ENCODE data around the gene GABRA5. TPM values are rescaled to one million over a fixed set of nuclear protein-coding genes. Genes with fewer than 3 reads are reported as not detected.

GABRA5 gene
- total and polyA plus RNA-seq, 2 donors (not counting 1 experiment from before 2014, with no cell fraction given) = not detected

DNA sequence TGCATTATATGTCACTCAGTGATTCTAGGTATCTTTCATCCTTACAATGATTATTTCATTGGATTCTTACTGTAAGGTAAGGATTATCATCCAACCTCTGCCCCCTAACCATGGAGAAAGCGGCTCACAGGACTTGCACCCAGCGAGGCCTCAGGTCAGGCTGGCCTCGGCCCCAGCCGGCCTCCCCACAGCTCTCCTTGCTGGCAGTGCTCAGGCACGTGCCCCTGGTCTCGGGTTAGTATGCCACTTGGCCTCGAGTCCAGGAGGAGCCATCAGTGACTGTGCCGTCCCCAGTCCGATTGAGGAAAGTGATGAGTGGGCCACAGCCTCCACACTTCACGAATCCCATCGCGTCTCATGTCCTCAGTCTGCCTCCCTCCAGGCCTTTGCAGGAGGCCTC, 68.5 kb downstream of the GABRA5 start:
- Mint-ChIP-seq H3K4me1 (no peaks in the 10 kb centered on the region), H3K27ac (no peak overlapping the region), H3K27me3 (no peaks in the 10 kb centered on the region), H3K4me3 (no peak overlapping the region), H3K9me3 (ENCODE audit: insufficient read depth) (peaks cover 6% of the 10 kb centered on the region)
- Histone ChIP-seq H2AFZ (ENCODE audit: insufficient read depth, low read depth, low read length, poor library complexity, severe bottlenecking) (no peak overlapping the region), H3K4me3 (ENCODE audit: control extremely low read depth in 1 of 5, extremely low read depth in 1 of 5, insufficient read depth in 1 of 5, low read depth in 2 of 5, low read length in 4 of 5) (no peak overlapping the region), H3K79me2 (ENCODE audit: control insufficient read depth, insufficient read depth, low read length) (no peaks in the 10 kb centered on the region), H3K9ac (ENCODE audit: low read length) (no peak overlapping the region), H3K4me1 (ENCODE audit: control insufficient read depth in 2 of 2, insufficient read depth in 2 of 2, low read length in 2 of 2) (no peaks in the 10 kb centered on the region), H3K36me3 (replicated peaks in 1 of 2; ENCODE audit: control extremely low read depth in 1 of 2, control insufficient read depth in 1 of 2, extremely low read depth in 1 of 2, insufficient read depth in 2 of 2, low read length in 1 of 2) (no peaks in the 10 kb centered on the region), H3K9me3 (ENCODE audit: control extremely low read depth in 1 of 3, control insufficient read depth in 2 of 3, insufficient read depth in 1 of 3, low read length in 2 of 3) (peaks cover 0 to 12% (median 0%) of the 10 kb centered on the region in 3 donors), H3K27ac (ENCODE audit: low read length in 2 of 2) (no peak overlapping the region), H3K27me3 (replicated peaks in 1 of 4; ENCODE audit: control extremely low read depth in 1 of 4, control insufficient read depth in 3 of 4, insufficient read depth in 4 of 4, low read length in 3 of 4) (no peaks in the 10 kb centered on the region), H4K20me1 (ENCODE audit: control insufficient read depth, insufficient read depth, low read length, poor library complexity, severe bottlenecking) (no peaks in the 10 kb centered on the region), H3K4me2 (replicated peaks; ENCODE audit: low read depth, low read length, poor library complexity, severe bottlenecking) (no peak overlapping the region)
- DNase-seq = no peak
- ChIA-PET CTCF (no interaction called here), POLR2A (no interaction called here)
- ATAC-seq (ENCODE audit: low read depth) = no peak
- TF ChIP-seq EZH2 (IDR thresholded peaks at IDR 0.05; ENCODE audit: borderline replicate concordance, insufficient read depth, low read depth, low read length, poor library complexity, severe bottlenecking) (no peak), CTCF (IDR thresholded peaks at IDR 0.05) (no peak)
- 85% methylated on average over 12 of the region's 12 CpGs for WGBS (ENCODE audit: insufficient coverage)
- intact Hi-C loops (cut with micrococcal nuclease) = no loop called here

- ChIA-PET CTCF (no interaction called here), POLR2A (no interaction called here)
- ATAC-seq (ENCODE audit: low read depth) = no peak
- no peak overlapping the region for H3K4me3 Mint-ChIP-seq
- no peaks in the 10 kb centered on the region for H4K20me1 ChIP-seq (ENCODE audit: control insufficient read depth, insufficient read depth, low read length, poor library complexity, severe bottlenecking)
- H3K4me1 Mint-ChIP-seq = no peaks in the 10 kb centered on the region
- no peaks in the 10 kb centered on the region for H3K27me3 Mint-ChIP-seq
- no peak overlapping the region for H3K4me3 ChIP-seq (ENCODE audit: control extremely low read depth in 1 of 5, extremely low read depth in 1 of 5, insufficient read depth in 1 of 5, low read depth in 2 of 5, low read length in 4 of 5)
- no peaks in the 10 kb centered on the region for H3K4me1 ChIP-seq (ENCODE audit: control insufficient read depth in 2 of 2, insufficient read depth in 2 of 2, low read length in 2 of 2)
- TF ChIP-seq CTCF (IDR thresholded peaks at IDR 0.05) = no peak
- TF ChIP-seq EZH2 (IDR thresholded peaks at IDR 0.05; ENCODE audit: borderline replicate concordance, insufficient read depth, low read depth, low read length, poor library complexity, severe bottlenecking) = no peak
- H3K27me3 ChIP-seq (replicated peaks in 1 of 4; ENCODE audit: control extremely low read depth in 1 of 4, control insufficient read depth in 3 of 4, insufficient read depth in 4 of 4, low read length in 3 of 4) = no peaks in the 10 kb centered on the region
- WGBS (ENCODE audit: insufficient coverage) = 81% methylated on average over 4 of the region's 5 CpGs
- H3K27ac Mint-ChIP-seq = no peak overlapping the region
- no peaks in the 10 kb centered on the region for H3K79me2 ChIP-seq (ENCODE audit: control insufficient read depth, insufficient read depth, low read length)
- no peak overlapping the region for H3K27ac ChIP-seq (ENCODE audit: low read length in 2 of 2)
- DNase-seq = no peak
- intact Hi-C loops (cut with micrococcal nuclease) = no loop called here
- H3K9me3 ChIP-seq (ENCODE audit: control extremely low read depth in 1 of 3, control insufficient read depth in 2 of 3, insufficient read depth in 1 of 3, low read length in 2 of 3) = peaks cover 0 to 12% (median 0%) of the 10 kb centered on the region in 3 donors
- H3K9me3 Mint-ChIP-seq (ENCODE audit: insufficient read depth) = peaks cover 6% of the 10 kb centered on the region
- no peak overlapping the region for H3K4me2 ChIP-seq (replicated peaks; ENCODE audit: low read depth, low read length, poor library complexity, severe bottlenecking)
- H2AFZ ChIP-seq (ENCODE audit: insufficient read depth, low read depth, low read length, poor library complexity, severe bottlenecking) = no peak overlapping the region
- no peak overlapping the region for H3K9ac ChIP-seq (ENCODE audit: low read length)
- H3K36me3 ChIP-seq (replicated peaks in 1 of 2; ENCODE audit: control extremely low read depth in 1 of 2, control insufficient read depth in 1 of 2, extremely low read depth in 1 of 2, insufficient read depth in 2 of 2, low read length in 1 of 2) = no peaks in the 10 kb centered on the region
These were observed 69.6 kb downstream of the GABRA5 start for GRCh38 chr15:26936502-26936901.

All from B cell (primary cell).